ENCODE measurements around the gene FBXO24. TPM values are rescaled to one million over a fixed set of nuclear protein-coding genes. Genes with fewer than 3 reads are reported as not detected.

The FBXO24 gene
- total and polyA plus RNA-seq, 4 donors = 0.25 to 1.3 (median 0.33) TPM

DNA sequence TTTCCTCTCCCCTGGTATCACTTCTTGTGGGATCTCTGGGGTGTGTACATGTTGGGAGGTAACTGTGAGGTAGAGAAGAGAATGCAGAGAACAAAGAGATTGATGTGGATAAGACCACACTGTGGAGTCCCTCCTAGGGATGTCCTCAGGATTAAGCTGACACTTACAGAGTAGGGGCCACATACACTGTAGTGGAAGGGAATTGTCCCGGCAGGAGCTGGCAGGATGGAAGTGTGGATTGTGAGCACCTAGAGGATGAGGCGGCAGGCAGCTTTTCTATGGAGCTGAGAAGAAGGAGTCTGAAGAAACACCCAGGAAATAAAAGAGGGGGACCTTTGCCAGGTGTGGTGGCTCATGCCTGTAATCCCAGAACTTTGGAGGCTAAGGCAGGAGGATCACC, 33.6 kb upstream of the FBXO24 start:
- WGBS, 2 donors = 99 to 100% methylated on average over 2 of the region's 2 CpGs
- no peak overlapping the region for H3K27ac ChIP-seq (ENCODE audit: low read depth in 1 of 2, low read length in 1 of 2)
- DNase-seq (no peak), ATAC-seq (ENCODE audit: insufficient read depth, low FRiP score) (no peak)
- no peak overlapping the region for H3K4me3 ChIP-seq
- peaks cover 6 to 29% (median 10%) of the 10 kb centered on the region in 4 donors for H3K36me3 ChIP-seq (ENCODE audit: control insufficient read depth in 4 of 4, insufficient read depth in 4 of 4, low read length in 4 of 4)
- H3K9ac ChIP-seq (ENCODE audit: insufficient read depth in 1 of 2, low read length in 2 of 2) = no peak overlapping the region
- no peaks in the 10 kb centered on the region for H3K27me3 ChIP-seq (ENCODE audit: control insufficient read depth in 3 of 3, insufficient read depth in 3 of 3, low read length in 2 of 3)
- peaks cover 0 to 11% (median 6%) of the 10 kb centered on the region in 5 donors for H3K4me1 ChIP-seq (ENCODE audit: control insufficient read depth in 5 of 5, insufficient read depth in 5 of 5, low read length in 5 of 5)
- H3K9me3 ChIP-seq (ENCODE audit: control insufficient read depth in 4 of 4, insufficient read depth in 3 of 4, low read length in 3 of 4) = peaks cover 0 to 2% (median 0%) of the 10 kb centered on the region in 4 donors
- TF ChIP-seq, protein P1, sequence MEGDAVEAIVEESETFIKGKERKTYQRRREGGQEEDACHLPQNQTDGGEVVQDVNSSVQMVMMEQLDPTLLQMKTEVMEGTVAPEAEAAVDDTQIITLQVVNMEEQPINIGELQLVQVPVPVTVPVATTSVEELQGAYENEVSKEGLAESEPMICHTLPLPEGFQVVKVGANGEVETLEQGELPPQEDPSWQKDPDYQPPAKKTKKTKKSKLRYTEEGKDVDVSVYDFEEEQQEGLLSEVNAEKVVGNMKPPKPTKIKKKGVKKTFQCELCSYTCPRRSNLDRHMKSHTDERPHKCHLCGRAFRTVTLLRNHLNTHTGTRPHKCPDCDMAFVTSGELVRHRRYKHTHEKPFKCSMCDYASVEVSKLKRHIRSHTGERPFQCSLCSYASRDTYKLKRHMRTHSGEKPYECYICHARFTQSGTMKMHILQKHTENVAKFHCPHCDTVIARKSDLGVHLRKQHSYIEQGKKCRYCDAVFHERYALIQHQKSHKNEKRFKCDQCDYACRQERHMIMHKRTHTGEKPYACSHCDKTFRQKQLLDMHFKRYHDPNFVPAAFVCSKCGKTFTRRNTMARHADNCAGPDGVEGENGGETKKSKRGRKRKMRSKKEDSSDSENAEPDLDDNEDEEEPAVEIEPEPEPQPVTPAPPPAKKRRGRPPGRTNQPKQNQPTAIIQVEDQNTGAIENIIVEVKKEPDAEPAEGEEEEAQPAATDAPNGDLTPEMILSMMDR (IDR thresholded peaks at IDR 0.05; ENCODE audit: control extremely low read depth, extremely low read depth) = no peak

DNA sequence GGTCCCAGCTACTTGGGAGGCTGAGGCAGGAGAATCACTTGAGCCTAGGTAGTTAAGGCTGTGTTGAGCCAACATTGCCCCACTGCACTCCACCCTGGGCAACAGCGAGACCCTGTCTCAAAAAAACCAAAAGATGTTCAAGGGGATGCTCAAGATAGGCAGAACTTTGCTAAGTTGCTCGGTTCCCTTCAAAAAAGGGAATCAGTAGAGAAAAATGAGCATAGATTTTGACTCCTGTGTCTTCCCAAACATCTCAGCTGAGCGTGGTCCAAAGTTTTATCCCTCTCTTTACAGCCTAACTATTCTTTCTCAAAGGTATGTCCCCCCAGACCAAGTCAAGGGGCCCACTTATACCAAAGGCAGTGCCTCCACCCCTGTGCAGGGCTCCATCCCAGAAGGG, 33.1 kb upstream of the FBXO24 start:
- Histone ChIP-seq H3K27ac (ENCODE audit: low read depth in 1 of 2, low read length in 1 of 2) (no peak overlapping the region), H3K9ac (ENCODE audit: insufficient read depth in 1 of 2, low read length in 2 of 2) (no peak overlapping the region), H3K9me3 (ENCODE audit: control insufficient read depth in 4 of 4, insufficient read depth in 3 of 4, low read length in 3 of 4) (peaks cover 0 to 2% (median 0%) of the 10 kb centered on the region in 4 donors), H3K4me1 (ENCODE audit: control insufficient read depth in 5 of 5, insufficient read depth in 5 of 5, low read length in 5 of 5) (peaks cover 0 to 7% (median 1%) of the 10 kb centered on the region in 5 donors), H3K36me3 (ENCODE audit: control insufficient read depth in 4 of 4, insufficient read depth in 4 of 4, low read length in 4 of 4) (peaks cover 6 to 29% (median 10%) of the 10 kb centered on the region in 4 donors), H3K4me3 (no peak overlapping the region), H3K27me3 (ENCODE audit: control insufficient read depth in 3 of 3, insufficient read depth in 3 of 3, low read length in 2 of 3) (no peaks in the 10 kb centered on the region)
- ATAC-seq (ENCODE audit: insufficient read depth, low FRiP score) = no peak
- TF ChIP-seq, protein P1 (IDR thresholded peaks at IDR 0.05; ENCODE audit: control extremely low read depth, extremely low read depth) = no peak
- DNase-seq = no peak
- 96 to 100% methylated on average over 3 of the region's 3 CpGs for WGBS, 2 donors

DNA sequence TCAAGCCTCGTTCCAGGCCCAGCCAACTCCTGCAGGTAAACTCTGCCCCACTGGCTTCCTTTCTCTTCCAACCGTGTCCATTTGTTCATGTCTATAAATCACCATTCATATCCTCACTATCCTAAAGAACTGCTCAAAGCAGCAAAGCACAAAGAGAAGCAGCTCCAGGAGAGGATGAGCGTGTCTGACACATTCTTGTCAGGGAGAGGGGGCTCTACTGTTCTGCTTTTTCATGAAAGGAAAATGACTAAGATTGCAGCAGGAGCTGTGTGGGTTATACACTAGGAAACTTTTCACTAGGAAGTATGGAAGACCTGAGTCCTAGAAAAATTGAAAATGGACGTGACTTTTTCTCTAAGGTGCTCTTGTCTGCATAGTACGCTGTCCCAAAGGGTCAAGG, 30.4 kb upstream of the FBXO24 start:
- Histone ChIP-seq H3K27ac (ENCODE audit: low read depth in 1 of 2, low read length in 1 of 2) (no peak overlapping the region), H3K9me3 (ENCODE audit: control insufficient read depth in 4 of 4, insufficient read depth in 3 of 4, low read length in 3 of 4) (peaks cover 0 to 2% (median 0%) of the 10 kb centered on the region in 4 donors), H3K4me3 (no peak overlapping the region), H3K27me3 (ENCODE audit: control insufficient read depth in 3 of 3, insufficient read depth in 3 of 3, low read length in 2 of 3) (no peaks in the 10 kb centered on the region), H3K4me1 (ENCODE audit: control insufficient read depth in 5 of 5, insufficient read depth in 5 of 5, low read length in 5 of 5) (peaks cover 0 to 1% (median 0%) of the 10 kb centered on the region in 5 donors), H3K9ac (ENCODE audit: insufficient read depth in 1 of 2, low read length in 2 of 2) (no peak overlapping the region), H3K36me3 (ENCODE audit: control insufficient read depth in 4 of 4, insufficient read depth in 4 of 4, low read length in 4 of 4) (peaks cover 5 to 37% (median 6%) of the 10 kb centered on the region in 4 donors)
- 82 to 88% methylated on average over 5 of the region's 5 CpGs for WGBS, 2 donors
- TF ChIP-seq, protein P1 (IDR thresholded peaks at IDR 0.05; ENCODE audit: control extremely low read depth, extremely low read depth) = no peak
- ATAC-seq (ENCODE audit: insufficient read depth, low FRiP score) (no peak), DNase-seq (no peak)

DNA sequence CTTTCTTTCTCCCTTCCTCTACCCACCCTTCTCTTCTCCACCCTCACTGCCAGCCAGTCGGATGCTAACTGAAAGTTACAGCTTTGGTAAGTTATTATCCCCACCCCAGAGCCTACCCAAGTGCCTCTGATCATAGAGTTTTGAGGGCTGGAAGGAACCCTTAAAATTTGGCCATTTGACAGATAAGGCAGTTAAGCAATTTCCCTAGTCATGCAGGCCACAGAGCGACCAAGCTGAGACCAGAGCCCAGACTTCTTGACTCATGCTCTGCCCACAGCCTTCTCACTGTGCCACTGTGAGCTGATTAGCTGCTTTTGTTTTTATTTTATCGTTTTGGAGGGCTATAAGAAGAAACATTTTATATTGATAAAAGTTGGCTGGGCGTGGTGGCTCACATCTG, 29.6 kb upstream of the FBXO24 start:
- H3K27me3 ChIP-seq (ENCODE audit: control insufficient read depth in 3 of 3, insufficient read depth in 3 of 3, low read length in 2 of 3) = no peaks in the 10 kb centered on the region
- peaks cover 4 to 36% (median 6%) of the 10 kb centered on the region in 4 donors for H3K36me3 ChIP-seq (ENCODE audit: control insufficient read depth in 4 of 4, insufficient read depth in 4 of 4, low read length in 4 of 4)
- H3K4me1 ChIP-seq (ENCODE audit: control insufficient read depth in 5 of 5, insufficient read depth in 5 of 5, low read length in 5 of 5) = peaks cover 0 to 1% (median 0%) of the 10 kb centered on the region in 5 donors
- H3K4me3 ChIP-seq = no peak overlapping the region
- no peak for ATAC-seq (ENCODE audit: insufficient read depth, low FRiP score)
- WGBS, 2 donors = 34 to 52% methylated on average over 4 of the region's 4 CpGs
- H3K27ac ChIP-seq (ENCODE audit: low read depth in 1 of 2, low read length in 1 of 2) = peak overlapping the region in 1 of 2 donors; percentile 34
- TF ChIP-seq, protein P1 (IDR thresholded peaks at IDR 0.05; ENCODE audit: control extremely low read depth, extremely low read depth) = no peak
- H3K9me3 ChIP-seq (ENCODE audit: control insufficient read depth in 4 of 4, insufficient read depth in 3 of 4, low read length in 3 of 4) = peaks cover 0 to 2% (median 0%) of the 10 kb centered on the region in 4 donors
- DNase-seq = no peak
- no peak overlapping the region for H3K9ac ChIP-seq (ENCODE audit: insufficient read depth in 1 of 2, low read length in 2 of 2)

Measured in lung (tissue), 12 donors.